ENCODE results near the gene FBF1. TPM values are rescaled to one million over a fixed set of nuclear protein-coding genes. Genes with fewer than 3 reads are reported as not detected.
"Not testable (repeated sequence)": the region's sequence is repeated elsewhere in the genome, so short reads cannot be mapped to it uniquely, and the experiment has no call there.

The FBF1 gene
- total RNA-seq, 1 donor from 2014 or later, result 2.8 TPM

DNA sequence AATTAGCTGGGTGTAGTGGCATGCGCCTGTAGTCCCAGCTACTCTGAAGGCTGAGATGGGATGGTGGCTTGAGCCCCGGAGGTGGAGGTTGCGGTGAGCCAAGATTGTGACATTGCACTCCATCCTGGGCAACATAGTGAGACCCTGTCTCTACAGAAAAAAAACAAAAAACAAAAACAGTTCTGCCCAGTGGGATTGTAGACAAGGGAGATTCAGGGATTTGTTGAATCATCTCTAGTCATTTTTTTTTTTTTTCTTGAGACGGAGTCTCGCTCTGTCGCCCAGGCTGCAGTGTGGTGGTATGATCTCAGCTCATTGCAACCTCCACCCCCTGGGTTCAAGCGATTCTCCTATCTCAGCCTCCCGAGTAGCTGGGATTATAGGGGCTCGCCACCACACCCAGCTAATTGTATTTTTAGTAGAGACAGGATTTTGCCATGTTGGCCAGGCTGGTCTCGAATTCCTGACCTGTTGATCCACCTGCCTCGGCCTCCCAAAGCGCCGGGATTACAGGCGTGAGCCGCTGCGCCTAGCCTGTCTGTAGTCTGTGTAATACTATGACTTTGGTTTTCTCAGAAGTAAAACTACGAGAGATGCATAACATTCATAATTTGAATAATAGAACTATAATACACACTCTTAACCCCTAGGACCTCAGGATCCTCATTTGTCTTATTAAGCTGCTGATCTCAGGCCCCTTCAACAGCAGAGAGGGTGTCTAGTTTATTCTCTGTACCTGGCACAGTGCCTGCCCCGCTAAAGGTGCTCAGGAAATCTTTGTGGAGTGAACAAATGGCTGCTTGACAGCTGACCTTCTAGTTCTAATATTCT, 39.6 kb upstream of the FBF1 start:
- Histone ChIP-seq H3K36me3 (peaks cover 6% of the 10 kb centered on the region), H3K27ac (replicated peaks) (peak overlapping the region; percentile 100), H3K4me3 (peak overlapping the region; percentile 91), H3K27me3 (ENCODE audit: low read depth) (no peaks in the 10 kb centered on the region), H3K4me1 (peaks cover 68% of the 10 kb centered on the region), H3K9me3 (replicated peaks) (no peaks in the 10 kb centered on the region)
- TF ChIP-seq, protein P1, sequence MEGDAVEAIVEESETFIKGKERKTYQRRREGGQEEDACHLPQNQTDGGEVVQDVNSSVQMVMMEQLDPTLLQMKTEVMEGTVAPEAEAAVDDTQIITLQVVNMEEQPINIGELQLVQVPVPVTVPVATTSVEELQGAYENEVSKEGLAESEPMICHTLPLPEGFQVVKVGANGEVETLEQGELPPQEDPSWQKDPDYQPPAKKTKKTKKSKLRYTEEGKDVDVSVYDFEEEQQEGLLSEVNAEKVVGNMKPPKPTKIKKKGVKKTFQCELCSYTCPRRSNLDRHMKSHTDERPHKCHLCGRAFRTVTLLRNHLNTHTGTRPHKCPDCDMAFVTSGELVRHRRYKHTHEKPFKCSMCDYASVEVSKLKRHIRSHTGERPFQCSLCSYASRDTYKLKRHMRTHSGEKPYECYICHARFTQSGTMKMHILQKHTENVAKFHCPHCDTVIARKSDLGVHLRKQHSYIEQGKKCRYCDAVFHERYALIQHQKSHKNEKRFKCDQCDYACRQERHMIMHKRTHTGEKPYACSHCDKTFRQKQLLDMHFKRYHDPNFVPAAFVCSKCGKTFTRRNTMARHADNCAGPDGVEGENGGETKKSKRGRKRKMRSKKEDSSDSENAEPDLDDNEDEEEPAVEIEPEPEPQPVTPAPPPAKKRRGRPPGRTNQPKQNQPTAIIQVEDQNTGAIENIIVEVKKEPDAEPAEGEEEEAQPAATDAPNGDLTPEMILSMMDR (IDR thresholded peaks at IDR 0.05; ENCODE audit: borderline replicate concordance), result no peak
- intact Hi-C loops (cut with micrococcal nuclease), result no loop called here
- DNase-seq, result no peak

DNA sequence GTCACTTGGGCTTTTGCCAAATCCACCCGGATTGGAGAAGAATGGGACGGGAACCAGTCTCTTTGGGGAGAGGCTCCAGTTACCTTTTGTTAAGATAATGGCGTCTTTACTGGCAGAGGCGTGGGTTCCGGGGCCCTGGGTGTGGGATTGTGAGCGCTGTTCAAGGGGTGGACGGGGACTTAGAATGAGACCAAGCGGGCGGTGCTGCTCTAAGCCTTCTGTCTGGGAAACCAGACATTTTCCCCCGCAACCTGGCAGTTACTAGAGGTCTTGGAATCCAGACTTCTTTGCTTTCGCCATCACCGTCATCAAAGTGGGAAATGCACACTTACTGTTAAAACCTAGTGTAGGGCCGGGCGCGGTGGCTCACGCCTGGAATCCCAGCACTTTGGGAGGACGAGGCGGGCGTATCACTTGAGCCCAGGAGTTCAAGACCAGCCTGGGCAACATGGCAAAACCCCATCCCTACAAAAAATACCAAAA, 38.9 kb upstream of the FBF1 start:
- H3K9me3 ChIP-seq (replicated peaks), result no peaks in the 10 kb centered on the region
- peak overlapping the region; percentile 100 for H3K27ac ChIP-seq (replicated peaks)
- H3K36me3 ChIP-seq, result peaks cover 6% of the 10 kb centered on the region
- no peak for DNase-seq
- H3K27me3 ChIP-seq (ENCODE audit: low read depth), result no peaks in the 10 kb centered on the region
- peak overlapping the region; percentile 91 for H3K4me3 ChIP-seq
- intact Hi-C loops (cut with micrococcal nuclease), result no loop called here
- peaks cover 75% of the 10 kb centered on the region for H3K4me1 ChIP-seq
- TF ChIP-seq, protein P1 (IDR thresholded peaks at IDR 0.05; ENCODE audit: borderline replicate concordance), result no peak

DNA sequence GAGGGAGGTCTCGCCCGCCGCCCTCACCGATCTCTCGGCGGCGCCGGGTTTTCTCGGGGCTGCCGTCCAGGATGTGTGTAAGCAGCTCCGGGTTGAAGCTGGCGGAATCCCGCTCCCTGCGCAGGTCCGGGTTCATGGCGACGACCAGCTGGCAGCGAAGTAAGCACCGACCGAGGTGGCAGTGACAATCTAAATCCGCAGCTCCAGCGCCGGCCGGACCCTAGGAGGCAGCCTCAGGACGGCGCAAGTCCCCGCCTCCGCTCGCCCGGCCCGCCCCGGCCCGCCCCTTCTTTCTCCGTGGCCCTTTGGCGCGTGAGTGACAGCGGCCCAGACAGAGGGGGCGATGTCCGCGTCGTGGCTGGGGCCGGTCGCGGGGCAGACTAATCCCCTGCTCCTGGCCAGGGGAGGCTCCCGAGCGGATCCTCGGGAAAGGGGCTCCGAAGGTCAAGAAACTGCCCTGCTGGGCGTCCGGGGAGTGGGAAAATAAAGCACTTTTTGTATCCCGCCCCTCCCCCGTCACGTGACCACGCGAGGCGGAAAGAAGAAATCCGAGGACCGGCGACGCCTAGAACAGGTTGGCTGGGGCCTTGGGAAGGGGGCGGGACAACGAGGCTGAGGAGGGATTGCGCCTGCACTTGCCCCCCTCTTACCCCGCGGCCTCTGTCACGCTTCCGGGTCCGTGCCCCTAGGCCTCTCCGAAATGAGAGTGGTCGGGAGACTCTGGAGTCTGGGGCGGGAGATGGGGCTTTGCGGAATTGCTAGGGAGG, 38.3 kb upstream of the FBF1 start, which contains the start of the genes ACOX1 and TEN1:
Gene ACOX1 (minus strand): TSS at position 229 of the 767 bp plus-strand sequence. CDS start 93 bp downstream, at position 136.
Gene TEN1 (plus strand): TSS at position 303 of the 767 bp plus-strand sequence. CDS start 6,953 bp downstream, outside the sequence.
- peak; percentile 98 for DNase-seq
- Histone ChIP-seq H3K4me1 (peaks cover 81% of the 10 kb centered on the region), H3K27ac (replicated peaks) (peak within 1 kb of the TSS; percentile 100), H3K4me3 (peak within 1 kb of the TSS; percentile 91), H3K9me3 (replicated peaks) (no peaks in the 10 kb centered on the region), H3K27me3 (ENCODE audit: low read depth) (no peaks in the 10 kb centered on the region), H3K36me3 (peaks cover 11% of the 10 kb centered on the region)
- TF ChIP-seq, protein P1 (IDR thresholded peaks at IDR 0.05; ENCODE audit: borderline replicate concordance), result peak; percentile 53
- intact Hi-C loops (cut with micrococcal nuclease), result no loop called here

DNA sequence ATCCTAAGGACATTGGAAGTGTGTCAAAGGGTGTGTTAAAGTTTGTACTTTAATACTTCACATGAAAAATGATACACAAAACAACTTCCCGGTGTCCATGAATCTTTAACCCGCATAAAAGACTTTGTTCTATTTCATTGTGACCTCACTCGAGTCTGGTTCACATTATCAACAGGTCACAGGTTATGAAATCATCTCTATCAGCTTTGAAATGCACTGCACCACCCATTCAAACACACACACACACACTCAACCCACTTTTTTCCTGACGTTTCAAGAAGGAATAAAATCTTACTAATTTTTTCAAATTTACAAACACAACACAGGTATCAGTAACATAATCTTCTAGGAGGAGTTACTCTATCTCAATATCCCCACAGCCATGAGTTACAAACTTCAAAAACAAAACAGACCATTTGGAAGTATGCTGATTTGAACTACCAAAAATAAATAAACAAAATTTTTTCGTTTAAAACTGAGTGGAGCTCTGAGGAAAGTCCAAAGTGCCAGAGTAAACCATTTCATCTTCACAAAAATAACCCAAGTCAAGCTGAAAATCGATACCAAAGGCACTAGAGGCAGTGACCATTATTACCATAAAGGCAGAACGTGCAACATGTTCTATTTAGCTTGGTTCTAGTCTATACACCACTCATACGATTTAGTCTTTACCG, 35.5 kb upstream of the FBF1 start:
- H3K36me3 ChIP-seq, result peaks cover 37% of the 10 kb centered on the region
- H3K9me3 ChIP-seq (replicated peaks), result no peaks in the 10 kb centered on the region
- no peak for DNase-seq
- H3K27me3 ChIP-seq (ENCODE audit: low read depth), result no peaks in the 10 kb centered on the region
- peaks cover 94% of the 10 kb centered on the region for H3K4me1 ChIP-seq
- H3K4me3 ChIP-seq, result peak overlapping the region; percentile 91
- H3K27ac ChIP-seq (replicated peaks), result peak overlapping the region; percentile 75
- TF ChIP-seq, protein P1 (IDR thresholded peaks at IDR 0.05; ENCODE audit: borderline replicate concordance), result no peak
- intact Hi-C loops (cut with micrococcal nuclease), result no loop called here

DNA sequence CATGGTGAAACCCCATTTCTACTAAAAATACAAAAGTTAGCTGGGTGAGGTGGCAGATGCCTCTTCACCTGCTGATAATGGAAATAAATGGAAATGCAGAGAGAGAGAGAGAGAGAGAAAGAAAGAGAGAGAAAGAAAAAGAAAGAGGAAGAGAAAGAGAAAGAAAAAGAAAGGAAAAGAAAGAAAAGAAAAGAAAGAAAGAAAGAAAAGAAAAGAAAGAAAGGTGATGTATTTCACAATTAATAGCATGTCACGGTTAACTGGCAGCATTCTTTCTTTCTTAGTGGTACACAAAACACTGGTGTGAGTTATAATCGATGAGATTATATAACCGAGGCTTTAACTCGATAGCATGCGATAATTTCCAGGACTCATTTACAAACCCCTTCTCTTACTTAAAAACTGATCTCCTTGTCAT, 34.9 kb upstream of the FBF1 start:
- H3K36me3 ChIP-seq, result peaks cover 41% of the 10 kb centered on the region
- peak overlapping the region; percentile 91 for H3K4me3 ChIP-seq
- no peaks in the 10 kb centered on the region for H3K9me3 ChIP-seq (replicated peaks)
- H3K4me1 ChIP-seq, result peaks cover 90% of the 10 kb centered on the region
- H3K27me3 ChIP-seq (ENCODE audit: low read depth), result no peaks in the 10 kb centered on the region
- DNase-seq, result no peak
- peak overlapping the region; percentile 75 for H3K27ac ChIP-seq (replicated peaks)
- intact Hi-C loops (cut with micrococcal nuclease), result no loop called here
- TF ChIP-seq, protein P1 (IDR thresholded peaks at IDR 0.05; ENCODE audit: borderline replicate concordance), result no peak

DNA sequence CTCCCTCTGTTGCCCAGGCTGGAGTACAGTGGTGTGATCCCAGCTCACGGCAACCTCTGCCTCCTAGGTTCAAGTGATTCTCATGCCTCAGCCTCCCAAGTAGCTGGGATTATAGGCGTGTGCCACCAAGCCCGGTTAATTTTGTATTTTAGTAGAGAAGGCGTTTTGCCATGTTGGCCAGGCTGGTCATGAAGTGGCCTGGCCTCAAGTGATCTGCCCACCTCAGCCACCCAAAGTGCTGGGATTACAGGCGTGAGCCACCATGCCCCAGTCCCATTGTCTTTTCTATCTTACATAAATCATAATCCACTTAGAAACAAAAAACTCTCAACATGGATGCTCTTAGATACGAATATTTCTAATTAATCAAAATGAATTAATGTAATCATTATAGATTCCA, 34.3 kb upstream of the FBF1 start:
- H3K9me3 ChIP-seq (replicated peaks); intact Hi-C loops (cut with micrococcal nuclease); H3K27me3 ChIP-seq (ENCODE audit: low read depth); DNase-seq: not testable (repeated sequence)
- Histone ChIP-seq H3K36me3 (peaks cover 44% of the 10 kb centered on the region), H3K27ac (replicated peaks) (peak overlapping the region; percentile 75), H3K4me1 (peaks cover 90% of the 10 kb centered on the region), H3K4me3 (peak overlapping the region; percentile 91)
